PC-3 (cell line): ENCODE results near the gene MXRA7. TPM values are rescaled to one million over a fixed set of nuclear protein-coding genes. Genes with fewer than 3 reads are reported as not detected.

ENCODE experiments used
- ATAC-seq: fragments of 200-7000 bp; cut with Tn5 transposase; 2 replicates; pipeline ENCODE4 v1.9.1; 2020; ENCODE audit warnings: mild to moderate bottlenecking, moderate library complexity
- BruUV-seq: library from RNA; stranded (reverse); fragments of 400-500 nt; replicated peaks from 2 replicates; lab custom pipeline; 2021; lab: Mats Ljungman, UMichigan
- CTCF ChIA-PET: fragments of 300-600 bp; sonication (Branson Sonifier 250); formaldehyde crosslinking; loops from one replicate; lab custom pipeline; 2022; ENCODE audit warnings: antibody characterized with exemption; lab: Charles Lee
- POLR2A ChIA-PET: fragments of 300-600 bp; sonication (Branson Sonifier 250); formaldehyde crosslinking; loops from one replicate; lab custom pipeline; 2022; ENCODE audit warnings: antibody characterized with exemption; ENCODE audit not compliant: unreplicated experiment; lab: Charles Lee
- DNase-seq: peaks from one replicate; pipeline ENCODE4 v3.0.0-alpha.2; 2015
- H2AFZ ChIP-seq: fragments of 300-600 bp; sonication (generic); 2 replicates; pipeline ENCODE4 v1.6.0; 2016; ENCODE audit warnings: antibody characterized with exemption, low read length
- H3F3A ChIP-seq: fragments of 300-600 bp; sonication (generic); one replicate; pipeline ENCODE4 v1.6.0; 2017; ENCODE audit warnings: antibody characterized with exemption, low read length, control low read depth, mild to moderate bottlenecking; ENCODE audit not compliant: unreplicated experiment
- H3K27ac ChIP-seq: fragments of 300-600 bp; sonication (generic); 2 replicates; pipeline ENCODE4 v1.5.1; 2016; ENCODE audit warnings: mild to moderate bottlenecking, low read length
- H3K27me3 ChIP-seq: fragments of 300-600 bp; sonication (generic); 2 replicates; pipeline ENCODE4 v1.6.1; 2016; ENCODE audit warnings: low read length, mixed read lengths
- H3K36me3 ChIP-seq: fragments of 300-600 bp; sonication (generic); 2 replicates; pipeline ENCODE4 v1.6.1; 2016; ENCODE audit warnings: low read depth, mixed run types, low read length, mixed read lengths
- H3K4me1 ChIP-seq: fragments of 300-600 bp; sonication (generic); 2 replicates; pipeline ENCODE4 v1.5.1; 2016; ENCODE audit warnings: low read length; ENCODE audit not compliant: insufficient read depth
- H3K4me2 ChIP-seq: fragments of 300-600 bp; sonication (generic); 2 replicates; pipeline ENCODE4 v1.6.0; 2016; ENCODE audit warnings: low read length
- H3K4me3 ChIP-seq: fragments of 300-600 bp; sonication (generic); 2 replicates; pipeline ENCODE4 v1.5.1; 2016; ENCODE audit warnings: mild to moderate bottlenecking, low read length, mixed read lengths
- H3K79me2 ChIP-seq: fragments of 300-600 bp; sonication (generic); 2 replicates; pipeline ENCODE4 v1.6.1; 2017; ENCODE audit warnings: low read length, mixed read lengths
- H3K9ac ChIP-seq: fragments of 300-600 bp; sonication (generic); 2 replicates; pipeline ENCODE4 v1.6.0; 2016; ENCODE audit warnings: mild to moderate bottlenecking, low read length
- H3K9me2 ChIP-seq: fragments of 300-600 bp; sonication (generic); replicated peaks from 2 replicates; pipeline ENCODE4 v1.6.1; 2016; ENCODE audit warnings: mixed run types, low read length, mixed read lengths
- H3K9me3 ChIP-seq: fragments of 300-600 bp; sonication (generic); 2 replicates; pipeline ENCODE4 v1.6.1; 2016; ENCODE audit warnings: low read length, mixed read lengths
- H4K20me1 ChIP-seq: fragments of 300-600 bp; sonication (generic); 2 replicates; pipeline ENCODE4 v1.6.1; 2016; ENCODE audit warnings: low read length, mixed read lengths
- EZH2 ChIP-seq: fragments of 300-600 bp; sonication (generic); IDR thresholded peaks from one replicate; pipeline ENCODE4 v1.6.1; 2017; ENCODE audit warnings: antibody characterized with exemption, mild to moderate bottlenecking, low read length; ENCODE audit not compliant: unreplicated experiment
- EZH2phosphoT487 ChIP-seq: fragments of 300-600 bp; sonication (generic); IDR thresholded peaks from 2 replicates; pipeline ENCODE4 v1.6.1; 2018; ENCODE audit warnings: mild to moderate bottlenecking, antibody characterized with exemption, low read length, borderline replicate concordance
- intact Hi-C: fragments of 100-400 bp; cut with micrococcal nuclease; formaldehyde crosslinking; loops from 2 replicates; pipeline ENCODE4 v1.9.0; 2023
- total RNA-seq: library from RNA; depleted of rRNA; stranded (reverse); fragments of >200 nt; gene quantifications from 2 replicates; pipeline ENCODE4 v1.2.3, GENCODE V29; 2014
- TF ChIP-seq, protein P1 (sequence below): fragments of 300-600 bp; sonication (generic); conservative IDR thresholded peaks from 2 replicates; pipeline ENCODE4 v1.5.1; 2017; ENCODE audit warnings: antibody characterized with exemption, low read depth, mild to moderate bottlenecking, low read length

Gene MXRA7
- total RNA-seq, 1 experiment from 2014 or later: 98.3 TPM

DNA sequence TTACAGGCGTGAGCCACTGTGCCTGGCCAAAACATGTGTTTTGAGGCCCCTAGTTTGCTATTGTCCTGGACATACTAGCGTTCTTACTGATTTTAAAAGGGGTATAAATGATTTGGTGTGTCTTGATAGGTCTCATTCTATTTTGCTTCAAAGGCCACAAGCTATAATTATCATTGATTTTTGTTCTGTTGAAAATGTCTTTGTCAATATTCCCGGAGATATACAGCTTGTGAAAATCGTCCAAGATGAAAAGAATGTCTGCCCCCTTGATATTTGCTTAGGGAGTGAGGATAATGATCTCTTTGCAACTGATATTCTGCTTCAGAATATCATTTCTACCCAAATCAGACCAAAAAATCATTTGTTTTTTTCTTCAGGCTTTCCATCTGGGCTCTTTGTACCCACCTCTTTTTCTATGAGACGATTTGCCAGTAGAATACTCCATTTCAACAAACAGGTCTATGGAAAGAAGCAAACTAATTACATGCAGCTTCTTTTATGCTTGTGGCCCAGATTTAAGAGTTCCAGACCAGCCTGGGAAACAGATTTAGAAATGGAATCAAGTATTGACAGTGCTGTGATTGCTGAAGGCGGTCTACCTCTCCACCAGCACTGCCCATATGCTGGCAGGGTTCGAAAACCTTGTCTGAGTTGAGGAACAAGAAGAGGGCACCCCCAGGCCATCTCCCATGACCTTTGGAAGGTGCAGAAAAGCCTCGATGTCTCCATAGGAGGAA, 53.1 kb downstream of the MXRA7 start:
- BruUV-seq: no TSS peak
- ChIA-PET CTCF (interaction anchor here (0.7 kb wide), 1 partner anchor 24 kb away, joined by 4 read pairs; no protein-coding TSS in a partner anchor), POLR2A (interaction anchor here (0.5 kb wide), 1 partner anchor 97 kb away, joined by 4 read pairs; no protein-coding TSS in a partner anchor)
- intact Hi-C loops: no loop called here
- Histone ChIP-seq H3K36me3 (no peaks in the 10 kb centered on the region), H4K20me1 (no peaks in the 10 kb centered on the region), H3F3A (no peaks in the 10 kb centered on the region), H3K9me2 (no peaks in the 10 kb centered on the region), H2AFZ (no peak overlapping the region), H3K79me2 (no peaks in the 10 kb centered on the region), H3K9ac (no peak overlapping the region), H3K27ac (no peak overlapping the region), H3K9me3 (no peaks in the 10 kb centered on the region), H3K27me3 (no peaks in the 10 kb centered on the region), H3K4me2 (no peak overlapping the region), H3K4me3 (no peak overlapping the region), H3K4me1 (peaks cover 12% of the 10 kb centered on the region)
- no peak for ATAC-seq
- DNase-seq: no peak
- TF ChIP-seq EZH2phosphoT487: no peak
- TF ChIP-seq EZH2: no peak
- TF ChIP-seq, protein P1, sequence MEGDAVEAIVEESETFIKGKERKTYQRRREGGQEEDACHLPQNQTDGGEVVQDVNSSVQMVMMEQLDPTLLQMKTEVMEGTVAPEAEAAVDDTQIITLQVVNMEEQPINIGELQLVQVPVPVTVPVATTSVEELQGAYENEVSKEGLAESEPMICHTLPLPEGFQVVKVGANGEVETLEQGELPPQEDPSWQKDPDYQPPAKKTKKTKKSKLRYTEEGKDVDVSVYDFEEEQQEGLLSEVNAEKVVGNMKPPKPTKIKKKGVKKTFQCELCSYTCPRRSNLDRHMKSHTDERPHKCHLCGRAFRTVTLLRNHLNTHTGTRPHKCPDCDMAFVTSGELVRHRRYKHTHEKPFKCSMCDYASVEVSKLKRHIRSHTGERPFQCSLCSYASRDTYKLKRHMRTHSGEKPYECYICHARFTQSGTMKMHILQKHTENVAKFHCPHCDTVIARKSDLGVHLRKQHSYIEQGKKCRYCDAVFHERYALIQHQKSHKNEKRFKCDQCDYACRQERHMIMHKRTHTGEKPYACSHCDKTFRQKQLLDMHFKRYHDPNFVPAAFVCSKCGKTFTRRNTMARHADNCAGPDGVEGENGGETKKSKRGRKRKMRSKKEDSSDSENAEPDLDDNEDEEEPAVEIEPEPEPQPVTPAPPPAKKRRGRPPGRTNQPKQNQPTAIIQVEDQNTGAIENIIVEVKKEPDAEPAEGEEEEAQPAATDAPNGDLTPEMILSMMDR: no peak

DNA sequence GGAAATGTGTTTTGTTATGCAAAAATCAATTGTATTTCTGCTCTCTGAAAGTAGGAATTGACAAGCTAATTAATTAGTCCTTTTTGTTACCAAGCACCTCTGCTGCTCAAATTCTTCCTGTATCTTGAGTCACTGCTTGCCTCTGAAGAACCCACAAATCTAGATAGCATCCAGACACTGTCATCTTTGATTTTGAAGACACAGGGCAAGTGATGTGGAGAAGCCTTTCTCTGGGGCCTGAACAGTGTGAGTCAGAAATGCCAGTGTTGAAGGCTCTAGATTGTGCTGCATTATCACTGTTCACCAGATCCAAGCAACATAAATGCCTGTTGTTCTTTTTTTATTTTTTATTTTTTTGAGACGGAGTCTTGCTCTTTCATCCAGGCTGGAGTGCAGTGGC, 56.4 kb downstream of the MXRA7 start:
- Histone ChIP-seq H3K36me3 (no peaks in the 10 kb centered on the region), H3K9me2 (no peaks in the 10 kb centered on the region), H3K9me3 (no peaks in the 10 kb centered on the region), H3K9ac (no peak overlapping the region), H2AFZ (no peak overlapping the region), H3K27ac (no peak overlapping the region), H3K4me2 (no peak overlapping the region), H4K20me1 (no peaks in the 10 kb centered on the region), H3F3A (no peaks in the 10 kb centered on the region), H3K4me1 (peaks cover 2% of the 10 kb centered on the region), H3K4me3 (no peak overlapping the region), H3K79me2 (no peaks in the 10 kb centered on the region), H3K27me3 (no peaks in the 10 kb centered on the region)
- BruUV-seq: no TSS peak
- ATAC-seq (no peak), DNase-seq (no peak)
- intact Hi-C loops: no loop called here
- CTCF ChIA-PET: interaction anchor here (0.6 kb wide), 1 partner anchor 84 kb away, joined by 4 read pairs; no protein-coding TSS in a partner anchor
- POLR2A ChIA-PET: interaction anchor here (0.6 kb wide), 1 partner anchor 97 kb away, joined by 4 read pairs; no protein-coding TSS in a partner anchor
- TF ChIP-seq, protein P1: no peak
- no peak for TF ChIP-seq EZH2phosphoT487
- no peak for TF ChIP-seq EZH2

DNA sequence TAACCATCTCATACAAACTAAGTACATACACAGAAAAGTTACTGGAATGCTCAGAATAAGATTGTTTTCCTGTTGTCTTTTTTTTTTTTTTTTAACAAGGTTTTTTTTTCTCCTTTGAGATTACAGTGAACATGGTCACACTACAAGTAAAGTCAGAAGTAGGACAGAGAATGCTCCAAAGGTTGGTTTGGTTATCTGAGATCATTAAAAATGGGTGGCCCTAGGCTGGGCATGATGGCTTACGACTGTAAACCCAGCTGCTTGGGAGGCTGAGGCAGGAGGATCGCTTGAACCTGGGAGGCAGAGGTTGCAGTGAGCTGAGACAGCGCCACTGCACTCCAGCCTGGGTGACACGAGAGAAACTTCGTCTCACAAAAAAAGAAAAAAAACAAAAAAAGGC, 60.3 kb downstream of the MXRA7 start:
- ChIA-PET CTCF (no interaction called here), POLR2A (no interaction called here)
- Histone ChIP-seq H3K36me3 (no peaks in the 10 kb centered on the region), H2AFZ (no peak overlapping the region), H3K4me1 (no peaks in the 10 kb centered on the region), H3F3A (no peaks in the 10 kb centered on the region), H3K4me3 (no peak overlapping the region), H3K27me3 (no peaks in the 10 kb centered on the region), H4K20me1 (no peaks in the 10 kb centered on the region), H3K9me3 (no peaks in the 10 kb centered on the region), H3K4me2 (no peak overlapping the region), H3K27ac (no peak overlapping the region), H3K79me2 (no peaks in the 10 kb centered on the region), H3K9ac (no peak overlapping the region), H3K9me2 (no peaks in the 10 kb centered on the region)
- ATAC-seq (no peak), DNase-seq (no peak)
- intact Hi-C loops: no loop called here
- TF ChIP-seq EZH2phosphoT487 (no peak), EZH2 (no peak)
- no TSS peak for BruUV-seq
